Prostate gland (tissue), 2 donors: ENCODE measurements around the gene IL17D. TPM values are rescaled to one million over a fixed set of nuclear protein-coding genes. Genes with fewer than 3 reads are reported as not detected.
"Not testable (repeated sequence)": the region's sequence is repeated elsewhere in the genome, so short reads cannot be mapped to it uniquely, and the experiment has no call there.

ENCODE experiments used
- DNase-seq: peaks from one replicate; pipeline ENCODE4 v3.0.0-alpha.2; 2019; ENCODE audit warnings: low spot score
- H3K27ac ChIP-seq, 2 donors: fragments of 200-600 bp; sonication (generic); 2 replicates each; pipeline ENCODE4 v1.5.1; 2017 to 2019
- H3K27me3 ChIP-seq: fragments of 200-600 bp; sonication (generic); replicated peaks from 2 replicates; pipeline ENCODE4 v1.5.1; 2019; ENCODE audit not compliant: insufficient read depth
- H3K36me3 ChIP-seq, 2 donors: fragments of 200-600 bp; sonication (generic); 1 replicate in 1 of 2; 2 replicates in 1 of 2; pipeline versions ENCODE4 v1.5.1 to v1.8.1; 2017 to 2019
- H3K4me1 ChIP-seq: fragments of 200-600 bp; sonication (generic); replicated peaks from 2 replicates; pipeline ENCODE4 v1.5.1; 2019
- H3K4me3 ChIP-seq, 2 donors: fragments of 200-600 bp; sonication (generic); 2 replicates each; pipeline ENCODE4 v1.5.1; 2017 to 2019
- H3K9me3 ChIP-seq: fragments of 200-600 bp; sonication (generic); 2 replicates; pipeline ENCODE4 v1.5.1; 2017
- CTCF ChIP-seq, 4 experiments: fragments of 200-600 bp in 2 of 4; fragments of 450-650 bp in 2 of 4; sonication (generic) in 2 of 4; IDR thresholded peaks; 1 replicate in 3 of 4; 2 replicates in 1 of 4; pipeline ENCODE4 v1.5.1; 2016 to 2019; ENCODE audit warnings: antibody characterized with exemption in 4 of 4, mild to moderate bottlenecking in 2 of 4, moderate library complexity in 2 of 4
- POLR2A ChIP-seq: fragments of 450-650 bp; IDR thresholded peaks from one replicate; pipeline ENCODE4 v1.6.1; 2016; ENCODE audit warnings: antibody characterized with exemption, mild to moderate bottlenecking
- POLR2AphosphoS5 ChIP-seq: sonication (generic); formaldehyde crosslinking; IDR thresholded peaks from one replicate; pipeline ENCODE4 v1.6.1; 2017; ENCODE audit warnings: antibody characterized with exemption
- WGBS: methylation state at CpG from one replicate; pipeline ENCODE4 v1.1.5; 2018; 5-methylcytosine and 5-hydroxymethylcytosine counted together
- intact Hi-C: fragments of 100-400 bp; cut with DNase I; formaldehyde crosslinking; loops from one replicate; pipeline ENCODE4 v1.14.2; 2022
- total RNA-seq, 2 donors: library from RNA; depleted of rRNA; stranded (reverse); fragments of >200 nt; gene quantifications; one replicate each; pipeline ENCODE4 v1.1.0, GENCODE V29; 2016

IL17D gene
- total RNA-seq, 2 donors from 2014 or later = 1.5 to 3.7 TPM

- Histone ChIP-seq H3K27ac (no peak overlapping the region), H3K4me1 (no peaks in the 10 kb centered on the region), H3K4me3 (no peak overlapping the region), H3K36me3 (no peaks in the 10 kb centered on the region), H3K9me3 (no peaks in the 10 kb centered on the region), H3K27me3 (no peaks in the 10 kb centered on the region)
- DNase-seq = no peak
- TF ChIP-seq CTCF (IDR thresholded peaks at IDR 0.05) = no peak
- TF ChIP-seq POLR2A = no peak
- no peak for TF ChIP-seq POLR2AphosphoS5
- 91% methylated on average over 2 of the region's 2 CpGs for WGBS
- intact Hi-C loops = no loop called here
Observed at GRCh38 chr13:20676213-20676612, 27.3 kb upstream of the IL17D start.

GRCh38 chr13:20678606-20679005 lies 24.9 kb upstream of the IL17D start:
- H3K27me3 ChIP-seq, H3K27ac ChIP-seq, H3K9me3 ChIP-seq, DNase-seq, H3K4me3 ChIP-seq, intact Hi-C loops, H3K4me1 ChIP-seq, H3K36me3 ChIP-seq: not testable (repeated sequence)
- WGBS = 60% methylated on average over 7 of the region's 7 CpGs

GRCh38 chr13:20679879-20680278 lies 23.6 kb upstream of the IL17D start:
- Histone ChIP-seq H3K4me1 (no peaks in the 10 kb centered on the region), H3K27me3 (no peaks in the 10 kb centered on the region), H3K27ac (no peak overlapping the region), H3K9me3 (no peaks in the 10 kb centered on the region), H3K4me3 (no peak overlapping the region), H3K36me3 (no peaks in the 10 kb centered on the region)
- no peak for DNase-seq
- TF ChIP-seq POLR2AphosphoS5 (no peak), CTCF (IDR thresholded peaks at IDR 0.05) (no peak), POLR2A (no peak)
- intact Hi-C loops = no loop called here
- 82% methylated on average over 3 of the region's 3 CpGs for WGBS

- no peak for TF ChIP-seq POLR2AphosphoS5
- Histone ChIP-seq H3K4me1 (no peaks in the 10 kb centered on the region), H3K27me3 (no peaks in the 10 kb centered on the region), H3K4me3 (no peak overlapping the region), H3K27ac (no peak overlapping the region), H3K9me3 (no peaks in the 10 kb centered on the region), H3K36me3 (no peaks in the 10 kb centered on the region)
- WGBS = 92% methylated on average over 10 of the region's 10 CpGs
- intact Hi-C loops = no loop called here
- no peak for DNase-seq
Observed at GRCh38 chr13:20680416-20681080, 23.0 kb upstream of the IL17D start.

- H3K27ac ChIP-seq, H3K36me3 ChIP-seq, intact Hi-C loops, H3K4me3 ChIP-seq, DNase-seq, H3K9me3 ChIP-seq, H3K4me1 ChIP-seq, H3K27me3 ChIP-seq: not testable (repeated sequence)
- WGBS = 88% methylated on average over 5 of the region's 5 CpGs
Observed at GRCh38 chr13:20681481-20681880, 22.0 kb upstream of the IL17D start.

- no peaks in the 10 kb centered on the region for H3K36me3 ChIP-seq
- no peaks in the 10 kb centered on the region for H3K27me3 ChIP-seq
- no peak overlapping the region for H3K4me3 ChIP-seq
- H3K27ac ChIP-seq = no peak overlapping the region
- intact Hi-C loops = no loop called here
- no peak for DNase-seq
- no peaks in the 10 kb centered on the region for H3K9me3 ChIP-seq
- WGBS = 100% methylated on average over 1 of the region's 1 CpG
- TF ChIP-seq CTCF (IDR thresholded peaks at IDR 0.05) (no peak), POLR2AphosphoS5 (no peak), POLR2A (no peak)
- H3K4me1 ChIP-seq = no peaks in the 10 kb centered on the region
Observed at GRCh38 chr13:20682061-20682460, 21.4 kb upstream of the IL17D start.
